Measurements from ENCODE around the gene RAPGEF4.
A peak's percentile ranks its signal among the peaks of the same experiment; 100 is the strongest.
"Not testable (repeated sequence)": the region's sequence is repeated elsewhere in the genome, so short reads cannot be mapped to it uniquely, and the experiment has no call there.

Gene RAPGEF4

DNA sequence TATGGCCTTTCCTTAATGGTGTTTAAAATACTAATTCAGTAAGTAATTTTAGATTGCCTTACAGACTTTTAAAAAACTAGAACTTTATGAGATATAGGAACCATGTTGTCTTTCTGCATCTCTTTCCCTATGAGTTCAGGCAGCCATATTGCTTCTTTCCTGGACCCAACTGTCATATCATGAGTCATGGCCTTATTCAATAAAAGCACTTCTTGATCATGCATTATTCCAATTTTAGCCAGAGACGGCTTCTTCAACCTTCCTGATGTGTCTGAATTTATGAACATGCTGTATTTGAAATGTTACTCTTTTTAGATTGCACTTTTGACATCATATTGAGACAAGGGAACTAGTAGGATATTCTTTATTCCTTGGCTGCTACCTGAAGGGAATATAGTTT is 274.6 kb downstream of the RAPGEF4 start:
- no peak for DNase-seq

GRCh38 chr2:173016451-173016850 is 280.8 kb downstream of the RAPGEF4 start:
- no peak for DNase-seq

DNA sequence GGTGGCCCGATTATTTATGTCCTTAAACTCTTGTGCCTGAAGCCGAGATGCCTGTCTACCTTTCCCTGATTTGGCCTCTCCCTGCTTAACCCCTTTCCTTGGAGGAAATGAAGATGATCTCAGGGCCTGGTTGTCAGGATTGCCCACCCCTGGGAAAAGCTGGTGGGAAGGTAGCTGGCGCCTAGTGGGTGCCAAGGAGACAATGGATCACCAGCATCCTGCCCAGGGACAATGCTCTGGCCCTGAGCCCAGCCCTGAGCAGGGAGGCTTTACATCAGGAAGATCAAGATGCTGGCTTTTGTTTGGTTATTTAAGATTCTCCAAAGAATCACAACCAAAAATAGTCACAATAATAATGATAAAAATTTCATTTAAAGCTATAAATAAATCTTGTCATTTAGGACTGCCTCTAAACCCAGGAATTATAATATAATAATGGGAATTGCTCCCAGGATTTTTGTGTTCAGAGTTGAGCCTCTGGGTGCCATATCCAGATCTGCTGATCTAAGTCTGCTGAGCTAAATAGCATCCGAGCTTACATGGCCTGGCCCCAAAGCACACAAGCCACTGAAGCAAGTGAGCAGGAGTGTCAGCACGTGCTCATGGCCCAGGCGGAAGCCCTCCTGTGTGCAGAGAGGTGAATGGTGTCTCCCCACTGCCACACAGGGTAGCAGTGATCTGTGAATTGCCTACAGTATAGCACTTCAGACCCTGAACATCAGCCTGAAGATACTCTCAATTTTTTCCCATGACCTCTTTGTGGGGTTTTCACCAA is 282.2 kb downstream of the RAPGEF4 start:
- DNase-seq = no peak

GRCh38 chr2:173019755-173020154 is 284.1 kb downstream of the RAPGEF4 start:
- no peak for DNase-seq

- no peak for DNase-seq
Measured at GRCh38 chr2:173021939-173022371, 286.3 kb downstream of the RAPGEF4 start.

DNA sequence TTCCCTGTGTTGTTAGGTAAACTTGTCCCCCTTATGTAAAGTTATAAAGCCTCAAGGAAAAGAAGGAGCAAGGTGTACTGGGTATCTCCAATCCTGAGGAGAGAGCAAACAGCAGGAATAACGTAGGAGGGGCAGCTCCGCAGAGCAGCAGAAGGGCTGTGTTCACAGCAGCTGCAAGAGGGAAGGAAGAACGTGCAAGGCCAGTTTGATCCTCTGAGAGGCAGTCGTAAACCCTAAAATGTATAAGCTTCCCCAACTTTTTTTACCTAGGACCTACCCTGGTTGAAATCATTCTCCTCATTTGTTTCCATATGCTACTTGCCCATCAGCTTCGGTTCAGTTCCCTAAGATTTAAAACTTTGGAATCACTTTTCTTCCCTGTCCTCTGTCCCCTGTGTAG is 288.1 kb downstream of the RAPGEF4 start:
- no peak for DNase-seq

DNA sequence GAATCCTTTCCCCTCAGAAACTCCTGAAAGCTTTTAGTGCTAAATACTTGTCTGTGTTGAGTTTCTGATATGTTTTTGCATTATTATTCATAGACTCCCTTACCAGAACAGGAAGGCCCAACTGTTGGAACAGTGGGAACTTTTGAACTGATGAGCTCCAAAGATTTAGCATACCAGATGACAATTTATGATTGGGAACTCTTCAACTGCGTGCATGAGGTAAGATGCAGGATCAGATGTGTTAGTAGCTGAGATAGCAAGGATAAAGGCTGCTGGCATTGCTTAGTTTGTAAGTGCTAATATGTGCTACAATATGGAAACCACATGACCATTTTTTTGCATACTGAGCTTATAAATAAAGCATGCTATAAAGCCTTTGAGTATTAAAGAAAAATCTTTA is 290.8 kb downstream of the RAPGEF4 start:
- DNase-seq = no peak

DNA sequence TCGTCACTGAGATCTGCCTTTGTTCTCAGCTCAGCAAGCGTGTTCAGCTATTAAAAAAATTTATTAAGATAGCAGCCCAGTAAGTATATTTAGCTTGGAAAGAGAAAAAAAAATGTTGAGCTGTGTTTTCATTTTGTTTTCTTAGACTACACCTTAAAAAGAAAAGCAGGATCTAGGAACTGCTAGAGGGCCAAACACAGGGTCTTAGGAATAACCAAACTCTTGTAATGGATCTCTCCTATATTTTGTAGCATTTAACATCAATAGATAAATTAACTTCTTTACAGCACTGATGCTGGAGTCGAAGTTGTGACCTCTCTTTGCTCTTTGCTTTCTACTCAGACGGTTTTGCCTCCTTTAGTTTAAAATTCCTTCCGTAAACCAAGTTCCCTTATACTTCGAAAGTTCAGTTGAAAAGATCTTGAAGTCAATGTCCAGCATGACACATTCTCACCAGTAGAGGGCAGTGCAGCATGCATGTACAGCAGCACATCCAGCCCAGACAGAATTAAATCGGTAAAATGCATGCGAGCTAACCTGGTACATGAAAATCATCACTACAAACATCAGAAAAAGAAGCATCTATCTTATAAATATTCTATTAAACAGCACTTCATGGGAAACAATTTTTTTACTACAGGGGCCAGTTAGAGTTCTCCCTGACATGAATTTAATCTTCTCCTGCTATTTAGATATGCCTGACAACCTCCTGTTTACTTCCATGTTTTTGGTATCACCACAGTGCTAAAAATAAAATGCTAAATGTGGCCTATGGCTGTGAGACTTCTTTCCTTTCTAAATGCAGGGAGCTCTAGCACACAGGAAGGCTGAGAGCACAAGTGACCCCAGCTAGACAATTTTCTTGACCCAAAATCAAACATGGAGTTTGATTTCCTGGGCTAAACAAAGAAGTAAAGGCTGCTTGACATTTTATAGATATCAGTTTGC is 291.8 kb downstream of the RAPGEF4 start:
- DNase-seq = peak; percentile 1

- no peak for DNase-seq
Measured at GRCh38 chr2:173028141-173028540, 292.5 kb downstream of the RAPGEF4 start.

- DNase-seq = no peak
Measured at GRCh38 chr2:173028671-173029070, 293.0 kb downstream of the RAPGEF4 start.

DNA sequence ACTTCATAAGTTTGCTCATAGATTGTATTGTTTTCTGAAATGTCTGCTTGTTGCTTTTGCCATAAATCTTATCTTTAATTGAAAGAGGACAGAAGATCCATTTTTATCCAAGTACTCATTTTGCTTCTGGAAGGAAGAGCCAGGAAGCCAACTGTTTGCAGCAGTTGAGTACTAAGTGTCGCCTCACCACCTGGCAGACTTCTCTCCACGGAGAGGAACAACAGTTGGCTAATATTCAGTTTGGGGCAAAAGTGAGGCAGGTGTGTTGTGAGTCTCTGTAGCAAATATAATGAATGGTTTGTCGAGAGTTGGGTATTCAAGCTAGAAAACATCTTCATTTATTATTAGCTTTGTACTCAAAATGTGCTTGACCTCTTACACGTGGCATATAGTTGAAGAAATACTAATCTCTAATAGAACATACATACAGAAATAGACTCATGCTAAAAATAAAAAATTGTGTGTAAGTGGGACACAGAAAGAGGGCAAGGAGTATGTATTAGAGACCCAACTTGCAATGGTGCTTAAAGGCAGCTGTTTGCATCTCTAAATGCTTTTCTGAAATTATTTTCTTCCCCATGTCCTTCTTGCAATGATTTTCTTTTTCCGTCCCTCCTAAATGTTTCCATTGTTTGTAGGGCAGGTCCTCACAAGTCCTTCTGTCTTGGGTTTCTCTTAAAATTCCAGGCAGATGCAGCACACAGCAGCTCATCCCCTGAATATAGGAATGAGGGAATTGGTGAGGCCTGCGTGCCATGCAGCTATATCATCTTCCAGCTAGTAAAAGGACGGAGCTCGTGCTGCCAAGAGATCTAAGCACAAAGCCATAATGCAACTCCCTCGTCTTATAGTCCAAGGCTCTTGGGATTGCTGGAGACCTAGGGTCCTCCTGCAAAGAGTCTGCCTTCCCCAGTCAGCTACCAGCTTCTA is 295.2 kb downstream of the RAPGEF4 start:
- no peak for DNase-seq

DNA sequence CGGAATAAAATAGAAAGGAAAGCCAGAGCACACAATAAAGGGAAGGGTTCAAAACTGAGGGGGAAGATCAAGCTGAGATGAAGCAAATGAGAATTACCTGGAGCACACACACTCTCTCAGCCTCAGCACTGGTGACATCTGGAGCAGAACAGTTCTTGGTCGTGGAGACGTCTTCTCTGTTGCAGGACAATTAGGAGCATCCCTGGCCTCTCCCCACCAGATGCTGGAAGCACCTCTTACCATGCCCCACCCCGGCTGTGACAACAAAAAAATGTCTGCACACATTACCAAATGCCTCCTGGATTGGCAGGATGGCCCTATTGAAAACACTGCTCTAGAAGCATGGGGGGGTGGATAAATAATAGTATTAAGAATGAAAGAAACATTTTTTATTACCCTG is 296.4 kb downstream of the RAPGEF4 start:
- DNase-seq = no peak

- DNase-seq = no peak
Measured at GRCh38 chr2:173033084-173033483, 297.4 kb downstream of the RAPGEF4 start.

DNA sequence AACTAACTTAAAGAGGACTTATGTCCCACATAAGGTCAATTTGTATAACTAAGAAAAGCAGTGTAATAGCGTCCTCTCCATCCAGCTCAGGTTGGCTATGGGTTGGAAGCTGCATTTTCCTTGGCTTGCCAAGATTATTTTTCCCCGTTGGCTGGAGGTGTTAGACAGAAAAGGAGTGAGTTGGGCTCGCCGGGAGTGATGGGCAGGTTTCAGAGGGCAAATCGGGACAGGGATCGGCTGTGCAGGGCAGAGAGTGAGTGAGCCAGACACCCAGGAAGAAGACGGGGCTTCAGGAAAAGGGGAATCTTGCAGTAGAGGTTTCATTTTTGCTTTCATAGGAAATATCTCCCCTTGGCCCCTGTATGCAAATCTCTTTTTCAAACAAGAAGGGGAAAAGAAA is 298.5 kb downstream of the RAPGEF4 start:
- no peak for DNase-seq

GRCh38 chr2:173037245-173038120 is 301.8 kb downstream of the RAPGEF4 start:
- DNase-seq = no peak

DNA sequence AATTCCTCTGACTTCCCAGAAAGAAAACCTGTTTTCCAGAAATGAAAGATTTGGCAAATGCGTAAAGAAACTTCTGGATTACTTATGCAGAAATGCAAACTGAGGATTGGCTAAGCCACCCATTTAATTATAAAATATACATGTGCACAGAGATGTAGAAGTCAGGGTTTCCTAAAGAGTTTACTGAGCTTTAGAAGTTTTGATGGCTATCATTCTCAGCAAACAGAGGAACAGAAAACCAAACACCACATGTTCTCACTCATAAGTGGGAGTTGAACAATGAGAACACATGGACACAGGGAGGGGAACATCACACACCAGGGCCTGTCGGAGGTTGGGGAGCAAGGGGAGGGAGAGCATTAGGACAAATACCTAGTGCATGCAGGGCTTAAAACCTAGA is 302.6 kb downstream of the RAPGEF4 start:
- not testable (repeated sequence) for DNase-seq

GRCh38 chr2:173040729-173041128 is 305.1 kb downstream of the RAPGEF4 start:
- no peak for DNase-seq

- DNase-seq = no peak
Measured at GRCh38 chr2:173043476-173043875, 307.8 kb downstream of the RAPGEF4 start.

- no peak for DNase-seq
Measured at GRCh38 chr2:173043897-173044519, 308.4 kb downstream of the RAPGEF4 start.

DNA sequence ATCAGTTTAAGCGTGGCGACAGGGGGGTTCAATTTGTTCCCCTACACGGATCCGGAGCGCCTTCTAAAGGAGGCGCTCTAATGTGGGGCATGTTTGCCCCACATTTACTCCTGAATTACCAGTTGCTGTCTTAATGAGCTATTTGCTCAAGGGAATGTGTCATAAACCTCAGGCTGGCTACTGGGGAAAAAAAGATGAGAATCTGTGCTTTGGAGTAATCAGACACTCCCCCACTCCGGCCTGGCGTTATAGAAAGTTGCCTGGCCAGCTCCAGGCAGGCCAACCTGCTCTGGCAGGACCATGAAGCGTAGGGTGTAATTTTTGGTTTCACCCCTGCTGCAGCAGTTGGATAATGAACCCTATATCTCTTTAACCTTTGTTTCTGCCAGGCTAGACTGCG is 309.0 kb downstream of the RAPGEF4 start:
- DNase-seq = no peak

- DNase-seq = no peak
Measured at GRCh38 chr2:173045181-173045580, 309.5 kb downstream of the RAPGEF4 start.
